Astrocyte (in vitro differentiated cells and primary cell): ENCODE results near the gene TAMALIN.

ENCODE experiments used
- CTCF ChIP-seq: IDR thresholded peaks from 2 replicates; pipeline ENCODE4 v1.5.1; 2011; ENCODE audit warnings: low read depth, mild to moderate bottlenecking, inconsistent platforms, low read length, moderate library complexity; ENCODE audit not compliant: insufficient read depth
- EZH2 ChIP-seq: IDR thresholded peaks from 2 replicates; pipeline ENCODE4 v1.6.1; 2012; ENCODE audit warnings: mild to moderate bottlenecking, low read length, inconsistent platforms; ENCODE audit not compliant: insufficient read depth

GRCh38 chr12:51985154-51985835 is 21.5 kb upstream of the TAMALIN start:
- TF ChIP-seq CTCF: no peak
- no peak for TF ChIP-seq EZH2
